AG04450 (cell line): ENCODE results near the gene GRHL1. TPM values are rescaled to one million over a fixed set of nuclear protein-coding genes. Genes with fewer than 3 reads are reported as not detected.

Experiments used
- CTCF ChIA-PET: fragments of 300-600, 350-600 bp; formaldehyde crosslinking; extraction: SDS; loops from one replicate; lab custom pipeline; 2022; ENCODE audit warnings: antibody characterized with exemption, inconsistent platforms; lab: Charles Lee
- POLR2A ChIA-PET: fragments of 350-600 bp; formaldehyde crosslinking; extraction: SDS; loops from one replicate; lab custom pipeline; 2021; ENCODE audit warnings: antibody characterized with exemption, inconsistent platforms; lab: Yijun Ruan, JAX
- DNase-seq: peaks from one replicate; pipeline ENCODE4 v3.0.0-alpha.2; 2011; ENCODE audit warnings: low read depth, low spot score
- H3K27ac ChIP-seq: one replicate; pipeline ENCODE4 v1.5.1; 2012; ENCODE audit warnings: low read depth, low read length, control low read depth
- H3K27me3 ChIP-seq: one replicate; pipeline ENCODE4 v1.6.0; 2012; ENCODE audit warnings: low read length; ENCODE audit not compliant: control insufficient read depth, insufficient read depth
- H3K4me3 ChIP-seq: 2 replicates; pipeline ENCODE4 v1.5.1; 2011; ENCODE audit warnings: mild to moderate bottlenecking, low read depth, low read length, control low read depth
- H3K9me3 ChIP-seq: 2 replicates; pipeline ENCODE4 v1.5.1; 2012; ENCODE audit warnings: low read length; ENCODE audit not compliant: control insufficient read depth, insufficient read depth
- CTCF ChIP-seq: IDR thresholded peaks from 2 replicates; pipeline ENCODE4 v1.5.1; 2011; ENCODE audit warnings: low read depth, low read length, control low read depth, inconsistent platforms
- polyA plus RNA-seq: library from polyadenylated mRNA; depleted of rRNA; stranded (reverse); fragments of >200 nt; gene quantifications from 2 replicates; pipeline ENCODE4 v1.2.3, GENCODE V29; 2011

Gene GRHL1
- polyA plus RNA-seq, 1 experiment, result 0.64 TPM

DNA sequence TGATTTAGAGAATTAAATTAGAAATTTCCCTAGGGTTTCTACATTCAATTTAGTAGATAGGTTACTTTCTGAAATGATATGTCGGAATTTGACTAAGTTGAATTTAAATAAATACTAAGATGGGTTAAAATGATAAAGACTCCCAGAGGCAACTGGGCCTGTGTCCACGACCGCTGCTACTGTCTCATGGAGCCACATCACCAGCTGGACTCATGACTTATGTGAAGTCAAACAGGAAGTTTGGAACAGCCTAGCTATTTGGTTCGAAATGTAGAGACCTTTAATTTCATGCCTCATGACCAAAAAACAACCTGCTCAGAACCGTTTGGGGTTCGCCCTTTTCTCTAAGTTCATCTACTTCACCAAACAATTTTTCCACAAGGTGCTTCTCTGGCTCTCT, 22.2 kb downstream of the GRHL1 start:
- H3K9me3 ChIP-seq, result no peaks in the 10 kb centered on the region
- no peak for TF ChIP-seq CTCF
- no peak overlapping the region for H3K27ac ChIP-seq
- CTCF ChIA-PET, result interaction anchor here (0.6 to 4.2 kb wide), 2 partner anchors 11 to 13 kb away, joined by 3 to 32 read pairs; no protein-coding TSS in a partner anchor
- DNase-seq, result no peak
- H3K27me3 ChIP-seq, result no peaks in the 10 kb centered on the region
- H3K4me3 ChIP-seq, result no peak overlapping the region
- POLR2A ChIA-PET, result no interaction called here

GRCh38 chr2:9974343-9974742, 22.9 kb downstream of the GRHL1 start:
- POLR2A ChIA-PET, result no interaction called here
- Histone ChIP-seq H3K4me3 (no peak overlapping the region), H3K27me3 (no peaks in the 10 kb centered on the region), H3K27ac (no peak overlapping the region), H3K9me3 (no peaks in the 10 kb centered on the region)
- TF ChIP-seq CTCF, result no peak
- CTCF ChIA-PET, result interaction anchor here (0.6 to 4.2 kb wide), 4 partner anchors 8 to 435 kb away, joined by 3 to 32 read pairs (median 4); no protein-coding TSS in a partner anchor
- DNase-seq, result no peak

DNA sequence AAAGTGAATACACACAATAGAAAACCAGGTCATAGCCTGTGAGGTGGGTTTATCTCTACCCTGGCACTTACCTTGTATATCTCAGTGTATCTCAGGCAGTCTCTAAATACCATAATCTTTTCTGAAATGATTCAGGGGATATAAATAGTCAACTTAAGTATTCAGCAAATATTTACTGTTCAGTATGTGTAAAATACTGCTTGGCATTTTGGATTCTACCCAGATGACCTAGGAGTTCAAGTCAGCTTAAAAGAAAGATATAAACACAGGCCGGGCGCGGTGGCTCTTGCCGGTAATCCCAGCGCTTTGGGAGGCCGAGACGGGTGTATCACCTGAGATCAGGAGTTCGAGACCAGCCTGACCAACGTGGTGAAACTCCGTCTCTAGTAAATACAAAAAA, 23.8 kb downstream of the GRHL1 start:
- peak; percentile 56 for DNase-seq
- no peak overlapping the region for H3K27ac ChIP-seq
- H3K27me3 ChIP-seq, result no peaks in the 10 kb centered on the region
- no peak for TF ChIP-seq CTCF
- POLR2A ChIA-PET, result interaction anchor here (0.7 kb wide), 1 partner anchor 69 kb away, joined by 4 read pairs; no protein-coding TSS in a partner anchor
- no peaks in the 10 kb centered on the region for H3K9me3 ChIP-seq
- CTCF ChIA-PET, result interaction anchor here (1.2 to 4.2 kb wide), 3 partner anchors 7 to 434 kb away, joined by 3 to 32 read pairs (median 5); no protein-coding TSS in a partner anchor
- no peak overlapping the region for H3K4me3 ChIP-seq

DNA sequence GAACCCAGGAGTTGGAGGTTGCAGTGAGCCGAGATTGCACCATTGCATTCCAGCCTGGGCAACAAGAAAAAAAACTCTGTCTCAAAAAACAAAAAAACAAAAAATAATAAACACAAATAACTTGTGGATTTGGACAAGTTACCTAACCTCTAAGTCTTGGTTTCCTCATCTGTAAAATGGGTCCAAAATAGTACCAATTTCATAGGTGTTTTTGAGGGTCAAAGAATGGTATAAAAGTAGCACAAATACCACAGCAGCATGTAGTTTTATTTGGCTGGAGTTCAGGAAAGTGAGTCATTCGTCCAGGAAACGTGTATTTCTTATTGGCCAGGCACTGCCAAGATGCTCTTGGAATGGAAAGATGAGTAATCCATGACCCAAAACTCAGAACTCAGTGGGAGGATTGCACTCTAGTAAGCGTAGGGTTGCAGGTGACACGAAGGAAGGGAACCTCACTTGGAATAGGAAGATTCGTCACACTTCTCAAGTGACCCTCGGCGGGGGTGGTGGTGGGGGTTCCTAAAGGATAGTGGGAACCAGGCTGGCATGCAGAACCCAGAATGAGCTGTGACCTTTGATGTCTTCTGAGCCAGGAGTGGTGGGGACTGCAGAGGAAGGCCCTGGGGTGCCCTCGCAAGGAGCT, 24.4 kb downstream of the GRHL1 start:
- CTCF ChIA-PET, result interaction anchor here (4.2 kb wide), 1 partner anchor 9 kb away, joined by 32 read pairs; no protein-coding TSS in a partner anchor
- POLR2A ChIA-PET, result interaction anchor here (0.7 kb wide), 1 partner anchor 68 kb away, joined by 4 read pairs; no protein-coding TSS in a partner anchor
- DNase-seq, result peak; percentile 85
- no peaks in the 10 kb centered on the region for H3K27me3 ChIP-seq
- H3K4me3 ChIP-seq, result no peak overlapping the region
- peak overlapping the region; percentile 40 for H3K27ac ChIP-seq
- no peak for TF ChIP-seq CTCF
- no peaks in the 10 kb centered on the region for H3K9me3 ChIP-seq

GRCh38 chr2:9979977-9980376, 28.5 kb downstream of the GRHL1 start:
- no peak for DNase-seq
- TF ChIP-seq CTCF, result no peak
- H3K9me3 ChIP-seq, result no peaks in the 10 kb centered on the region
- no peaks in the 10 kb centered on the region for H3K27me3 ChIP-seq
- H3K27ac ChIP-seq, result no peak overlapping the region
- H3K4me3 ChIP-seq, result no peak overlapping the region
- ChIA-PET POLR2A (interaction anchor here (0.6 kb wide), 1 partner anchor 152 kb away, joined by 3 read pairs; no protein-coding TSS in a partner anchor), CTCF (no interaction called here)
